HepG2 (cell line): ENCODE results near the gene GLYATL1B. TPM values are rescaled to one million over a fixed set of nuclear protein-coding genes. Genes with fewer than 3 reads are reported as not detected.

Experiments
- ATAD3A ChIP-seq: sonication (generic); formaldehyde crosslinking; IDR thresholded peaks from 2 replicates; pipeline ENCODE4 v1.4.0; 2020; ENCODE audit warnings: missing genetic modification reagents
- BCL6 ChIP-seq: IDR thresholded peaks from 2 replicates; pipeline ENCODE4 v1.6.1; 2016; ENCODE audit warnings: missing genetic modification reagents, missing compliant biosample characterization
- DR1 ChIP-seq: sonication (generic); formaldehyde crosslinking; IDR thresholded peaks from 2 replicates; pipeline ENCODE4 v1.8.0; 2021; ENCODE audit warnings: mild to moderate bottlenecking, missing genetic modification reagents, inconsistent platforms
- FOXO1 ChIP-seq: sonication (generic); formaldehyde crosslinking; IDR thresholded peaks from 2 replicates; pipeline ENCODE4 v1.4.0; 2020; ENCODE audit warnings: missing genetic modification reagents
- GTF3A ChIP-seq: sonication (generic); formaldehyde crosslinking; conservative IDR thresholded peaks from 2 replicates; pipeline ENCODE4 v1.4.0; 2020; ENCODE audit warnings: mild to moderate bottlenecking, missing genetic modification reagents
- JARID2 ChIP-seq: sonication (generic); formaldehyde crosslinking; IDR thresholded peaks from 2 replicates; pipeline ENCODE4 v1.8.1; 2023; ENCODE audit warnings: missing genetic modification reagents, inconsistent platforms; ENCODE audit not compliant: insufficient replicate concordance
- KDM2A ChIP-seq: sonication (generic); formaldehyde crosslinking; IDR thresholded peaks from 2 replicates; pipeline ENCODE4 v1.4.0; 2020; ENCODE audit warnings: low read depth, missing genetic modification reagents, borderline replicate concordance
- KLF12 ChIP-seq: sonication (generic); formaldehyde crosslinking; IDR thresholded peaks from 2 replicates; pipeline ENCODE4 v1.4.0; 2020; ENCODE audit warnings: missing genetic modification reagents, borderline replicate concordance
- KMT2B ChIP-seq: IDR thresholded peaks from 2 replicates; pipeline ENCODE4 v1.6.1; 2016; ENCODE audit warnings: missing genetic modification reagents, missing compliant biosample characterization
- MEF2D ChIP-seq: sonication (generic); formaldehyde crosslinking; IDR thresholded peaks from 2 replicates; pipeline ENCODE4 v1.5.1; 2020; ENCODE audit warnings: mild to moderate bottlenecking, missing genetic modification reagents
- ZBTB10 ChIP-seq: sonication (generic); formaldehyde crosslinking; IDR thresholded peaks from 2 replicates; pipeline ENCODE4 v1.4.0; 2020; ENCODE audit warnings: missing genetic modification reagents, borderline replicate concordance
- ZBTB2 ChIP-seq: sonication (generic); formaldehyde crosslinking; IDR thresholded peaks from 2 replicates; pipeline ENCODE4 v1.8.0; 2022; ENCODE audit warnings: low read depth, missing genetic modification reagents
- ZNF101 ChIP-seq: sonication (generic); formaldehyde crosslinking; IDR thresholded peaks from 2 replicates; pipeline ENCODE4 v1.4.0; 2020; ENCODE audit warnings: mild to moderate bottlenecking, low read depth, missing genetic modification reagents, borderline replicate concordance
- ZNF446 ChIP-seq: sonication (generic); formaldehyde crosslinking; IDR thresholded peaks from 2 replicates; pipeline ENCODE4 v1.5.0; 2020; ENCODE audit warnings: mild to moderate bottlenecking, missing genetic modification reagents
- ZNF761 ChIP-seq: sonication (generic); formaldehyde crosslinking; conservative IDR thresholded peaks from 2 replicates; pipeline ENCODE4 v1.4.0; 2020; ENCODE audit warnings: mild to moderate bottlenecking, missing genetic modification reagents
- ZSCAN21 ChIP-seq: sonication (generic); formaldehyde crosslinking; IDR thresholded peaks from 2 replicates; pipeline ENCODE4 v1.8.0; 2022; ENCODE audit warnings: mild to moderate bottlenecking, missing genetic modification reagents, moderate library complexity, borderline replicate concordance
- polyA plus RNA-seq, 8 experiments: library from polyadenylated mRNA; depleted of rRNA in 3 of 8; stranded (reverse) in 7 of 8; unstranded in 1 of 8; fragments of >200 nt; fragmentation: Illumina TruSeq in 4 of 8; extraction: Trizol in 4 of 8; gene quantifications; 2 replicates each; pipeline versions ENCODE4 v1.2.1 to v1.2.3, GENCODE V29; 2011 to 2016; ENCODE audit warnings: low read depth in 4 of 8, missing spikeins in 1 of 8, mixed read lengths in 1 of 8; ENCODE audit not compliant: insufficient read depth in 1 of 8
- total RNA-seq, 5 experiments: library from RNA; depleted of rRNA; stranded (reverse); fragments of >200 nt; fragmentation: Illumina TruSeq; extraction: Trizol; gene quantifications; 2 replicates each; pipeline ENCODE4 v1.2.3, GENCODE V29; 2016; ENCODE audit warnings: low read depth in 1 of 5
- TF ChIP-seq, protein P1 (sequence below): IDR thresholded peaks from 2 replicates; pipeline ENCODE4 v1.6.1; 2016; ENCODE audit warnings: low read depth, missing genetic modification reagents, missing compliant biosample characterization
- TF ChIP-seq, protein P2 (sequence below): sonication (generic); formaldehyde crosslinking; IDR thresholded peaks from 2 replicates; pipeline ENCODE4 v1.4.0; 2020; ENCODE audit warnings: mild to moderate bottlenecking, missing genetic modification reagents, borderline replicate concordance

The GLYATL1B gene
- total and polyA plus RNA-seq, 2 of the 13 experiments (the other 11 are each of a cell fraction or from before 2014, with no cell fraction given): not detected

DNA sequence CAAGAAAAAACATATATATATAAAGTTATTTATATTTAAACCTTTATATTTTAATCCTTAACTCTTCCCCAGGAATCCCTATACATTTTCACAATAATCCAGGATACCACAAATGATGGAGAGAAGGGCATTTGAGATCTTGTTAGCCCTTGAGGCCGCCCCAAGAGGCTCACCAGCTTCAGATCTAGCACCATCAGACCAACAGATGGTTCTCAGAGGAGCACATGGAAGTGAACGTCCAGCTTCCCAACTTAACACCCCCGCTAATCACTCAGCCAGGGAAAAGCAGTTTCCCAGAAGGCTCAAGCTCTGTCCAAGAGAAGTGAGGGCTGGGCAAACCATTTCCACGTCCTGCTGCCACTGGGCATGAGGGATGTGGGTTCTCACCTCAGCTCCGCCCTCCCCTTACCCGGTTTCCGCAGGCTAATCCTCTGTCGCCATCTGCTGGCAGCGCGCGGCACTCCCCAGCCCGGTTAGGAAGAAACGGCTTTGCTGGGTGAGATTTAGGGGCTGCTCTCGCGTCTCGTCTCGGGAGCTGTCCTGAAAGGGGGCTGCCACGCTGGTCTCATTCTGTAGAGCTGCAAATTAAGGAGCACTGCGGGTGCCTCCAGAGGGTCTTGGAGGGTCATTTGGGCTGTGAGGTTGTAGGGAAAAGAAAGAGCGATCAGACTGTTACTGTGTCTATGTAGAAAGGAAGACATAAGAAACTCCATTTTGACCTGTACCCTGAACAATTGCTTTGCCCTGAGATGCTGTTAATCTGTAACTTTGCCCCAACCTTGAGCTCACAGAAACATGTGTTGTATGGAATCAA lies 49.7 kb downstream of the GLYATL1B start (continued):
- TF ChIP-seq, protein P1, sequence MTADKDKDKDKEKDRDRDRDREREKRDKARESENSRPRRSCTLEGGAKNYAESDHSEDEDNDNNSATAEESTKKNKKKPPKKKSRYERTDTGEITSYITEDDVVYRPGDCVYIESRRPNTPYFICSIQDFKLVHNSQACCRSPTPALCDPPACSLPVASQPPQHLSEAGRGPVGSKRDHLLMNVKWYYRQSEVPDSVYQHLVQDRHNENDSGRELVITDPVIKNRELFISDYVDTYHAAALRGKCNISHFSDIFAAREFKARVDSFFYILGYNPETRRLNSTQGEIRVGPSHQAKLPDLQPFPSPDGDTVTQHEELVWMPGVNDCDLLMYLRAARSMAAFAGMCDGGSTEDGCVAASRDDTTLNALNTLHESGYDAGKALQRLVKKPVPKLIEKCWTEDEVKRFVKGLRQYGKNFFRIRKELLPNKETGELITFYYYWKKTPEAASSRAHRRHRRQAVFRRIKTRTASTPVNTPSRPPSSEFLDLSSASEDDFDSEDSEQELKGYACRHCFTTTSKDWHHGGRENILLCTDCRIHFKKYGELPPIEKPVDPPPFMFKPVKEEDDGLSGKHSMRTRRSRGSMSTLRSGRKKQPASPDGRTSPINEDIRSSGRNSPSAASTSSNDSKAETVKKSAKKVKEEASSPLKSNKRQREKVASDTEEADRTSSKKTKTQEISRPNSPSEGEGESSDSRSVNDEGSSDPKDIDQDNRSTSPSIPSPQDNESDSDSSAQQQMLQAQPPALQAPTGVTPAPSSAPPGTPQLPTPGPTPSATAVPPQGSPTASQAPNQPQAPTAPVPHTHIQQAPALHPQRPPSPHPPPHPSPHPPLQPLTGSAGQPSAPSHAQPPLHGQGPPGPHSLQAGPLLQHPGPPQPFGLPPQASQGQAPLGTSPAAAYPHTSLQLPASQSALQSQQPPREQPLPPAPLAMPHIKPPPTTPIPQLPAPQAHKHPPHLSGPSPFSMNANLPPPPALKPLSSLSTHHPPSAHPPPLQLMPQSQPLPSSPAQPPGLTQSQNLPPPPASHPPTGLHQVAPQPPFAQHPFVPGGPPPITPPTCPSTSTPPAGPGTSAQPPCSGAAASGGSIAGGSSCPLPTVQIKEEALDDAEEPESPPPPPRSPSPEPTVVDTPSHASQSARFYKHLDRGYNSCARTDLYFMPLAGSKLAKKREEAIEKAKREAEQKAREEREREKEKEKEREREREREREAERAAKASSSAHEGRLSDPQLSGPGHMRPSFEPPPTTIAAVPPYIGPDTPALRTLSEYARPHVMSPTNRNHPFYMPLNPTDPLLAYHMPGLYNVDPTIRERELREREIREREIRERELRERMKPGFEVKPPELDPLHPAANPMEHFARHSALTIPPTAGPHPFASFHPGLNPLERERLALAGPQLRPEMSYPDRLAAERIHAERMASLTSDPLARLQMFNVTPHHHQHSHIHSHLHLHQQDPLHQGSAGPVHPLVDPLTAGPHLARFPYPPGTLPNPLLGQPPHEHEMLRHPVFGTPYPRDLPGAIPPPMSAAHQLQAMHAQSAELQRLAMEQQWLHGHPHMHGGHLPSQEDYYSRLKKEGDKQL (CRISPR knock-in tag): no peak
- TF ChIP-seq ZNF761 (CRISPR knock-in tag) (no peak), ATAD3A (no peak), GTF3A (CRISPR knock-in tag) (no peak), ZSCAN21 (CRISPR knock-in tag) (peak; percentile 29; the same call in 1 of the 2 replicates), JARID2 (CRISPR knock-in tag) (peak; percentile 28), ZBTB2 (CRISPR knock-in tag) (no peak), FOXO1 (CRISPR knock-in tag) (no peak), KDM2A (CRISPR knock-in tag) (peak; percentile 88), KLF12 (CRISPR knock-in tag) (no peak), ZNF101 (CRISPR knock-in tag) (no peak), ZNF446 (no peak), MEF2D (CRISPR knock-in tag) (no peak), BCL6 (CRISPR knock-in tag) (peak; percentile 35; the same call in 1 of the 2 replicates), KMT2B (CRISPR knock-in tag) (no peak), DR1 (CRISPR knock-in tag) (no peak), ZBTB10 (CRISPR knock-in tag) (no peak)
- TF ChIP-seq, protein P2, sequence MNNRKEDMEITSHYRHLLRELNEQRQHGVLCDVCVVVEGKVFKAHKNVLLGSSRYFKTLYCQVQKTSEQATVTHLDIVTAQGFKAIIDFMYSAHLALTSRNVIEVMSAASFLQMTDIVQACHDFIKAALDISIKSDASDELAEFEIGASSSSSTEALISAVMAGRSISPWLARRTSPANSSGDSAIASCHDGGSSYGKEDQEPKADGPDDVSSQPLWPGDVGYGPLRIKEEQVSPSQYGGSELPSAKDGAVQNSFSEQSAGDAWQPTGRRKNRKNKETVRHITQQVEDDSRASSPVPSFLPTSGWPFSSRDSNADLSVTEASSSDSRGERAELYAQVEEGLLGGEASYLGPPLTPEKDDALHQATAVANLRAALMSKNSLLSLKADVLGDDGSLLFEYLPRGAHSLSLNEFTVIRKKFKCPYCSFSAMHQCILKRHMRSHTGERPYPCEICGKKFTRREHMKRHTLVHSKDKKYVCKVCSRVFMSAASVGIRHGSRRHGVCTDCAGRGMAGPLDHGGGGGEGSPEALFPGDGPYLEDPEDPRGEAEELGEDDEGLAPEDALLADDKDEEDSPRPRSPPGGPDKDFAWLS (CRISPR knock-in tag): no peak
